Endothelial cell of umbilical vein (primary cell): Measurements from ENCODE around the gene LLPH. TPM values are rescaled to one million over a fixed set of nuclear protein-coding genes. Genes with fewer than 3 reads are reported as not detected.

Source experiments
- BruUV-seq: library from RNA; stranded (reverse); fragments of 400-500 nt; replicated peaks from 2 replicates; lab custom pipeline; 2021; lab: Mats Ljungman, UMichigan
- CTCF ChIA-PET: fragments of 300-600, 350-600 bp; sonication (Branson Sonifier 250); formaldehyde crosslinking; loops from one replicate; lab custom pipeline; 2021; ENCODE audit warnings: antibody characterized with exemption, inconsistent platforms; lab: Charles Lee
- POLR2A ChIA-PET: fragments of 300-600, 350-600 bp; sonication (Branson Sonifier 250); formaldehyde crosslinking; loops from one replicate; lab custom pipeline; 2021; ENCODE audit warnings: antibody characterized with exemption, inconsistent platforms; lab: Charles Lee
- DNase-seq: peaks from one replicate; pipeline ENCODE4 v3.0.0-alpha.2; 2011; ENCODE audit warnings: low read depth, low spot score
- FAIRE-seq: peaks from 2 replicates; lab custom pipeline; 2011; peaks lifted over from hg19 to GRCh38; lab: Jason Lieb, UNC
- H2AFZ ChIP-seq: 2 replicates; pipeline ENCODE4 v1.6.0; 2012; ENCODE audit warnings: low read depth, low read length, control low read depth, inconsistent platforms
- H3K27ac ChIP-seq: 2 replicates; pipeline ENCODE4 v1.5.1; 2011; ENCODE audit warnings: low read depth, mild to moderate bottlenecking, control low read depth, low read length, moderate library complexity; ENCODE audit not compliant: insufficient read depth
- H3K27me3 ChIP-seq, 2 experiments: 2 replicates each; pipeline versions ENCODE4 v1.6.0 to v1.6.1; 2011; ENCODE audit warnings: low read length in 2 of 2, mixed read lengths in 1 of 2; ENCODE audit not compliant: control insufficient read depth in 2 of 2, insufficient read depth in 2 of 2
- H3K36me3 ChIP-seq, 2 experiments: 2 replicates in 1 of 2; 3 replicates in 1 of 2; pipeline ENCODE4 v1.5.1; 2011; ENCODE audit warnings: low read length in 2 of 2, mild to moderate bottlenecking in 1 of 2, moderate library complexity in 1 of 2; ENCODE audit not compliant: control insufficient read depth in 2 of 2, insufficient read depth in 2 of 2; ENCODE audit errors: extremely low read depth in 1 of 2
- H3K4me1 ChIP-seq: 3 replicates; pipeline ENCODE4 v1.5.1; 2011; ENCODE audit warnings: mild to moderate bottlenecking, low read length; ENCODE audit not compliant: control insufficient read depth, insufficient read depth; ENCODE audit errors: extremely low read depth
- H3K4me2 ChIP-seq: 2 replicates; pipeline ENCODE4 v1.6.1; 2011; ENCODE audit warnings: low read length, control low read depth, mixed read lengths; ENCODE audit not compliant: insufficient read depth
- H3K4me3 ChIP-seq, 3 experiments: fragments of 200-600 bp in 1 of 3; sonication (generic), shearing (Covaris generic) in 1 of 3; replicated peaks in 1 of 3; 2 replicates each; pipeline ENCODE4 v1.5.1; 2011 to 2016; ENCODE audit warnings: control low read depth in 3 of 3, low read length in 3 of 3, mild to moderate bottlenecking in 2 of 3, inconsistent platforms in 1 of 3, low read depth in 1 of 3, moderate library complexity in 1 of 3; ENCODE audit not compliant: insufficient read depth in 1 of 3
- H3K79me2 ChIP-seq: 2 replicates; pipeline ENCODE4 v1.6.0; 2012; ENCODE audit warnings: low read length, inconsistent platforms; ENCODE audit not compliant: control insufficient read depth, insufficient read depth
- H3K9ac ChIP-seq: replicated peaks from 2 replicates; pipeline ENCODE3; 2011; ENCODE audit warnings: low read length, control low read depth; ENCODE audit not compliant: insufficient read depth; ENCODE audit errors: extremely low read depth
- H3K9me1 ChIP-seq: replicated peaks from 3 replicates; pipeline ENCODE4 v1.6.0; 2011; ENCODE audit warnings: mild to moderate bottlenecking, low read length; ENCODE audit not compliant: control insufficient read depth, insufficient read depth; ENCODE audit errors: extremely low read depth
- H3K9me3 ChIP-seq: replicated peaks from 2 replicates; pipeline ENCODE4 v1.5.1; 2012; ENCODE audit warnings: low read length, inconsistent platforms; ENCODE audit not compliant: control insufficient read depth, insufficient read depth
- H4K20me1 ChIP-seq: replicated peaks from 2 replicates; pipeline ENCODE3; 2011; ENCODE audit warnings: mild to moderate bottlenecking, low read length; ENCODE audit not compliant: control insufficient read depth, insufficient read depth; ENCODE audit errors: extremely low read depth
- EZH2 ChIP-seq: IDR thresholded peaks from 2 replicates; pipeline ENCODE4 v1.6.1; 2012; ENCODE audit warnings: borderline replicate concordance, low read depth, mild to moderate bottlenecking, moderate library complexity, low read length, inconsistent platforms; ENCODE audit not compliant: severe bottlenecking
- FOS ChIP-seq: IDR thresholded peaks from 2 replicates; pipeline ENCODE4 v1.6.1; 2011; ENCODE audit warnings: mild to moderate bottlenecking, low read length, moderate library complexity, borderline replicate concordance; ENCODE audit not compliant: insufficient read depth
- GATA2 ChIP-seq: IDR thresholded peaks from 2 replicates; pipeline ENCODE4 v1.7.0; 2011; ENCODE audit warnings: low read depth, mild to moderate bottlenecking, moderate library complexity, mixed read lengths, low read length; ENCODE audit not compliant: insufficient read length, insufficient read depth
- JUN ChIP-seq: IDR thresholded peaks from 2 replicates; pipeline ENCODE4 v1.6.1; 2011; ENCODE audit warnings: borderline replicate concordance, low read depth; ENCODE audit not compliant: insufficient read length, insufficient read depth
- MAX ChIP-seq: IDR thresholded peaks from 2 replicates; pipeline ENCODE4 v1.6.1; 2011; ENCODE audit not compliant: insufficient read depth, insufficient read length
- MYC ChIP-seq: IDR thresholded peaks from one replicate; pipeline ENCODE4 v1.6.1; 2011; ENCODE audit warnings: mild to moderate bottlenecking, low read depth, low read length
- POLR2A ChIP-seq: IDR thresholded peaks from 2 replicates; pipeline ENCODE4 v1.6.1; 2012; ENCODE audit warnings: low read depth, mild to moderate bottlenecking, control low read depth, low read length
- POLR2AphosphoS5 ChIP-seq: IDR thresholded peaks from 2 replicates; pipeline ENCODE4 v1.6.1; 2012; ENCODE audit warnings: low read depth, mild to moderate bottlenecking, control low read depth, low read length, moderate library complexity; ENCODE audit not compliant: insufficient read depth
- dilution Hi-C: fragments of 300-500 bp; cut with MboI; formaldehyde crosslinking; loops from one replicate; pipeline ENCODE4 v1.15.0; 2019; ENCODE audit warnings: low sequenced_read_pairs; ENCODE audit not compliant: extremely low pct_ligation_motif_present
- intact Hi-C: fragments of 100-400 bp; cut with micrococcal nuclease; formaldehyde crosslinking; loops from one replicate; pipeline ENCODE4 v1.10.0; 2022
- polyA plus RNA-seq, 4 experiments: library from polyadenylated mRNA; depleted of rRNA in 3 of 4; stranded (reverse) in 3 of 4; unstranded in 1 of 4; fragments of >200 nt; gene quantifications; 2 replicates each; pipeline versions ENCODE4 v1.2.1 to v1.2.3, GENCODE V29; 2011 to 2012; ENCODE audit warnings: missing spikeins in 1 of 4
- total RNA-seq: library from RNA; stranded (reverse); gene quantifications from 2 replicates; pipeline ENCODE4 v1.2.3, GENCODE V29; 2021
- TF ChIP-seq, protein P1 (sequence below), 2 donors: IDR thresholded peaks; 1 replicate in 1 of 2; 2 replicates in 1 of 2; pipeline ENCODE4 v1.5.1; 2011; ENCODE audit warnings: low read length in 2 of 2, mild to moderate bottlenecking in 2 of 2, moderate library complexity in 2 of 2, control low read depth in 1 of 2, inconsistent platforms in 1 of 2, low read depth in 1 of 2; ENCODE audit not compliant: insufficient read depth in 1 of 2; ENCODE audit errors: extremely low read depth in 1 of 2

The LLPH gene
- total and polyA plus RNA-seq, 2 donors (not counting 3 experiments of a cell fraction or from before 2014, with no cell fraction given), result 4.0 to 34.0 TPM

DNA sequence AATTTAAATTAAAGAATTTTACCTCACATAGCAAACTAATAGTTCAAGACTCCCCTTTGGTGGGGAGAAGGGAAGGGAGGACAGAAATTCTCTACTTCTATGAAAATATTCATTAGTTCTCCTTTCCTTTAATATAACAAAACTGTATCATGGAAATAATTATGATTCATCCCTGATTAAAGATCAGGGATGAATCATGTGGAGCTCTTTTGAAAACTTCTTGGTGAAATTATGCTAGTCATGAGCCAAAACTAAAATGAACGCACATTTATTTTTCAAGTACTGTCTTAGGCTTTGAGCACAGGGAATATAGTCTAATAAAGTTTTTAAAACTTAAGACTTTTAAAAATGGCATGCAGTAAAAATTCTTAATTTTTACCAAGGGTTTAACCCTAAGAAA, 22.2 kb upstream of the LLPH start:
- dilution Hi-C loops, result no loop called here

GRCh38 chr12:66149702-66150398, 19.3 kb upstream of the LLPH start:
- no peaks in the 10 kb centered on the region for H3K9me3 ChIP-seq
- dilution Hi-C loops (no loop called here), intact Hi-C loops (loop anchor here (5.0 kb wide), 1 partner anchor 557 kb away; no protein-coding TSS in a partner anchor)
- H3K36me3 ChIP-seq, result no peaks in the 10 kb centered on the region
- peak overlapping the region; percentile 11 for H3K4me2 ChIP-seq
- FAIRE-seq (no peak), DNase-seq (peak; percentile 26)
- no peaks in the 10 kb centered on the region for H3K9me1 ChIP-seq
- H3K4me3 ChIP-seq, result no peak overlapping the region
- H3K27ac ChIP-seq, result no peak overlapping the region
- no peak overlapping the region for H2AFZ ChIP-seq
- no peaks in the 10 kb centered on the region for H3K27me3 ChIP-seq
- ChIA-PET CTCF (interaction anchor here (1.0 to 1.8 kb wide), 4 partner anchors 9 to 120 kb away, joined by 3 to 7 read pairs (median 3); no protein-coding TSS in a partner anchor), POLR2A (no interaction called here)
- TF ChIP-seq POLR2AphosphoS5, result no peak
- TF ChIP-seq FOS, result no peak
- TF ChIP-seq EZH2, result no peak
- no peak for TF ChIP-seq MAX
- no peak for TF ChIP-seq GATA2
- TF ChIP-seq MYC, result no peak
- no peak for TF ChIP-seq JUN
- no peak for TF ChIP-seq POLR2A
- TF ChIP-seq, protein P1, sequence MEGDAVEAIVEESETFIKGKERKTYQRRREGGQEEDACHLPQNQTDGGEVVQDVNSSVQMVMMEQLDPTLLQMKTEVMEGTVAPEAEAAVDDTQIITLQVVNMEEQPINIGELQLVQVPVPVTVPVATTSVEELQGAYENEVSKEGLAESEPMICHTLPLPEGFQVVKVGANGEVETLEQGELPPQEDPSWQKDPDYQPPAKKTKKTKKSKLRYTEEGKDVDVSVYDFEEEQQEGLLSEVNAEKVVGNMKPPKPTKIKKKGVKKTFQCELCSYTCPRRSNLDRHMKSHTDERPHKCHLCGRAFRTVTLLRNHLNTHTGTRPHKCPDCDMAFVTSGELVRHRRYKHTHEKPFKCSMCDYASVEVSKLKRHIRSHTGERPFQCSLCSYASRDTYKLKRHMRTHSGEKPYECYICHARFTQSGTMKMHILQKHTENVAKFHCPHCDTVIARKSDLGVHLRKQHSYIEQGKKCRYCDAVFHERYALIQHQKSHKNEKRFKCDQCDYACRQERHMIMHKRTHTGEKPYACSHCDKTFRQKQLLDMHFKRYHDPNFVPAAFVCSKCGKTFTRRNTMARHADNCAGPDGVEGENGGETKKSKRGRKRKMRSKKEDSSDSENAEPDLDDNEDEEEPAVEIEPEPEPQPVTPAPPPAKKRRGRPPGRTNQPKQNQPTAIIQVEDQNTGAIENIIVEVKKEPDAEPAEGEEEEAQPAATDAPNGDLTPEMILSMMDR (IDR thresholded peaks at IDR 0.05; ENCODE audit: extremely low read depth in 1 of 2, insufficient read depth in 1 of 2, low read depth in 1 of 2, low read length in 2 of 2), result no peak
- peaks cover 24% of the 10 kb centered on the region for H3K4me1 ChIP-seq
- no peak overlapping the region for H3K9ac ChIP-seq
- peaks cover 4% of the 10 kb centered on the region for H3K79me2 ChIP-seq
- H4K20me1 ChIP-seq, result peaks cover 2% of the 10 kb centered on the region
- no TSS peak for BruUV-seq

More for the DNA sequence above, 22.2 kb upstream of the LLPH start:
- no peaks in the 10 kb centered on the region for H3K27me3 ChIP-seq
- no peaks in the 10 kb centered on the region for H3K9me1 ChIP-seq
- H3K9ac ChIP-seq, result no peak overlapping the region
- H3K9me3 ChIP-seq, result no peaks in the 10 kb centered on the region
- no peak overlapping the region for H3K4me3 ChIP-seq
- ChIA-PET POLR2A (no interaction called here), CTCF (interaction anchor here (0.7 to 1.3 kb wide), 3 partner anchors 9 to 20 kb away, joined by 3 read pairs; partner anchors contain the start of gene TMBIM4)
- DNase-seq (peak; percentile 26), FAIRE-seq (no peak)
- TF ChIP-seq FOS (peak; percentile 72), GATA2 (no peak)
- peaks cover 2% of the 10 kb centered on the region for H4K20me1 ChIP-seq
- no peaks in the 10 kb centered on the region for H3K36me3 ChIP-seq
- H3K27ac ChIP-seq, result peak overlapping the region; percentile 29
- intact Hi-C loops, result loop anchor here (1.0 kb wide), 1 partner anchor 17 kb away; the partner anchor contains the start of gene TMBIM4
- peak overlapping the region; percentile 51 for H3K4me2 ChIP-seq
- peaks cover 4% of the 10 kb centered on the region for H3K79me2 ChIP-seq
- no peak overlapping the region for H2AFZ ChIP-seq
- H3K4me1 ChIP-seq, result peaks cover 16% of the 10 kb centered on the region
- BruUV-seq, result no TSS peak
